PFSK-1 (cell line): ENCODE results near the gene PRR7.

Experiments
- FOXP2 ChIP-seq: optimal IDR thresholded peaks from 2 replicates; pipeline ENCODE3; 2011; ENCODE audit warnings: borderline replicate concordance, control low read depth, inconsistent platforms; ENCODE audit not compliant: insufficient read depth; ENCODE audit errors: extremely low read length, extremely low read depth
- POLR2AphosphoS5 ChIP-seq: IDR thresholded peaks from 2 replicates; pipeline ENCODE4 v1.6.1; 2012; ENCODE audit warnings: low read depth, mild to moderate bottlenecking, control low read depth, low read length, moderate library complexity
- REST ChIP-seq, 2 experiments: IDR thresholded peaks; 2 replicates each; pipeline versions ENCODE4 v1.6.1 to v1.8.0; 2011 to 2012; ENCODE audit warnings: low read depth in 2 of 2, low read length in 2 of 2, control low read depth in 1 of 2, inconsistent platforms in 1 of 2, mild to moderate bottlenecking in 1 of 2, moderate library complexity in 1 of 2; ENCODE audit not compliant: insufficient read depth in 1 of 2
- SIN3A ChIP-seq: IDR thresholded peaks from 2 replicates; pipeline ENCODE4 v1.6.1; 2012; ENCODE audit warnings: mild to moderate bottlenecking, low read length, moderate library complexity, borderline replicate concordance; ENCODE audit not compliant: insufficient read depth
- TAF1 ChIP-seq: IDR thresholded peaks from 2 replicates; pipeline ENCODE4 v1.6.1; 2012; ENCODE audit warnings: low read length, control low read depth, borderline replicate concordance; ENCODE audit not compliant: insufficient read depth

PRR7 gene

DNA sequence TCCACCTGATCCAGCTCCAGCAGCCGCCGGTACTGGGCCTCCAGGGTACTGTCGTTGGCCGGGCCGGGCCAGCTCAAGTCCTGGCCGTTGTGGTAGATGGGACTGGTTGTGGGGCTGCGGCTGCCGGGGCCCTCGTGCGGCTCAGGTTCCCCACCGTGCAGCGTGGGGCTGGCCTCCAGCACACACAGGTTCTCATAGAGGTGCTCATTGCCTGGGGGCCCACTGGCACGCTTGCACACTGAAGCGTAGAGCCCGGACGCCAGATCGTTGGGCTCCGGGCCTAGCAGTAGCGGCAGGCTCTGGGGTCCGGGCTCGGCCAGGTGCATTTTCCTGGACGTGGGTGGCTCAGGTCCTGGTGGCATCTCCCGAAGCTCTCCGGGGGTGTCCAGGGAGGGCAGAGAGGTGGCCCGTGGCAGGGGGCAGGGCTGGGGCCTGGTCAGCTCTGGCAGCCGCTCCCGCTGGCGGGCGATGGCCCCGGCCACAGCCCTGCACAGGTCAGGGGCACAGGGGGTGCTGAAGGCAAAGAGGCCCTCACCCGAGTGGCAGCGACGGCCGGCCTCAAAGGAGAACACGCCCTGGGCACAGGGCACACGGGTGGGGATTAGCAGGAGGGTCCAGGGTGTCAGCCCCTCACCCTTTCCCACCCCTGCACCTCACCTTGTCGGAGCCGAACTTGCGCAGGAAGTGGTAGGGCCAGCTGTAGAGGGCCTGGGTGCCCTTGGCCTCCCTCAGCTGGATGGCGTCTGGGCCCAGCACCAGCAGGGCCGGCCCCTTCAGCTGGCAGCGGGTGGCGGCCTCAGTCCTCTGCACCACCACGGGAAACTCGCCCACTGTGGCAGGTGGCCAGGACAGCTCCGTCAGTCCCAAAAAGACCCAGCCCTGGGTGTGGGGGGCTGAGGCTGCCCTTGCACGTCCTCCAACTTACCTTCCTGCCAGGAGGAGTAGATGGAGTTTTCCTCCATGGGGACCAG lies 57.8 kb downstream of the PRR7 start:
- TF ChIP-seq FOXP2 (no peak), TAF1 (no peak), SIN3A (no peak), REST (IDR thresholded peaks at IDR 0.05; ENCODE audit: insufficient read depth in 1 of 2, low read depth in 2 of 2, low read length in 2 of 2) (no peak), POLR2AphosphoS5 (no peak)

DNA sequence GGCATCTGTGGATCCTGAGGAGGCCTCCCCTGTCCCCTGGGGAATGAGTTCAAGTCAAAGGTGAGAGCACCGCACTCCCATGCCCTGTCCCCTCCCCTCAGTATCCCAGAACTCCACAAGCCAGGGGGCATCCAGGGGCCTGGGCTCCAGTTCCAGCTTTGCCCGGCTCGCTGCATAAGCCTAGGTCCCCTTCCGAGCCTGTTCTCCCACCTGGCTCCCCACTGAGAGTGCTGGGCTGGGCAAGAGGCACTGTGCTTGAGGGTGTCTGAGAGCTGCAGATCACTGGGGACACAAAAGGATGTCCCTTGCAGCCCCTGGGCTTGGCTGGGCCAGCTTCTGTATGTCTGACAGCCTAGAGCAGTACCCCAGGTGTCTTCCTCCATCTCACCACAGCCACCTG lies 58.5 kb downstream of the PRR7 start:
- TF ChIP-seq SIN3A, result no peak
- no peak for TF ChIP-seq FOXP2
- TF ChIP-seq POLR2AphosphoS5, result no peak
- no peak for TF ChIP-seq TAF1
- no peak for TF ChIP-seq REST (IDR thresholded peaks at IDR 0.05; ENCODE audit: insufficient read depth in 1 of 2, low read depth in 2 of 2, low read length in 2 of 2)
